MM.1S (cell line): ENCODE data around the gene TMEM109.

Experiments used
- EZH2 ChIP-seq: fragments of 300-600 bp; sonication (generic); optimal IDR thresholded peaks from 2 replicates; pipeline ENCODE3; 2017; ENCODE audit warnings: low read depth, mild to moderate bottlenecking, antibody characterized with exemption, low read length, mixed read lengths
- EZH2phosphoT487 ChIP-seq: fragments of 300-600 bp; sonication (generic); IDR thresholded peaks from 2 replicates; pipeline ENCODE4 v1.6.1; 2018; ENCODE audit warnings: antibody characterized with exemption, low read length
- TF ChIP-seq, protein P1 (sequence below): fragments of 300-600 bp; sonication (generic); IDR thresholded peaks from 2 replicates; pipeline ENCODE4 v1.5.1; 2016; ENCODE audit warnings: antibody characterized with exemption, low read length, mixed read lengths

DNA sequence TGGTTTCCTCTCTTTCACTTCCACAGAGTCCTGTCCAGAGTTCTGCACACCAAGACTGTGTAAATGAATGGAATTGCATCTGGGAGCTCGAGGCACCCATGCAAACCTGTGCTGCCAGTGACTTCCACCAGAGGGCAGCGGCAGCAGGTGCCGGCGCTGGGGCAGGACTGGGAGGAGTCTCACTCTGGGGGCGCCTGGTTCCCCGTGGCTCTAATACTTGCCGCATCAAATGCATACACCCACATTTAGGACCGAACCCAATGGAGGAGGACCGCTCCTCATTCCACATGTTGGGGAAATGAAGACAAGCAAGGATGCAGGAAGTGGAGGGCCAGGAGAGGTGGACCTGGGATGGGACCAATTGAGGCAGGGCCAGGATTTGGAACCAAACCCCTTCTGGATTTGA lies 56.4 kb downstream of the TMEM109 start:
- TF ChIP-seq, protein P1, sequence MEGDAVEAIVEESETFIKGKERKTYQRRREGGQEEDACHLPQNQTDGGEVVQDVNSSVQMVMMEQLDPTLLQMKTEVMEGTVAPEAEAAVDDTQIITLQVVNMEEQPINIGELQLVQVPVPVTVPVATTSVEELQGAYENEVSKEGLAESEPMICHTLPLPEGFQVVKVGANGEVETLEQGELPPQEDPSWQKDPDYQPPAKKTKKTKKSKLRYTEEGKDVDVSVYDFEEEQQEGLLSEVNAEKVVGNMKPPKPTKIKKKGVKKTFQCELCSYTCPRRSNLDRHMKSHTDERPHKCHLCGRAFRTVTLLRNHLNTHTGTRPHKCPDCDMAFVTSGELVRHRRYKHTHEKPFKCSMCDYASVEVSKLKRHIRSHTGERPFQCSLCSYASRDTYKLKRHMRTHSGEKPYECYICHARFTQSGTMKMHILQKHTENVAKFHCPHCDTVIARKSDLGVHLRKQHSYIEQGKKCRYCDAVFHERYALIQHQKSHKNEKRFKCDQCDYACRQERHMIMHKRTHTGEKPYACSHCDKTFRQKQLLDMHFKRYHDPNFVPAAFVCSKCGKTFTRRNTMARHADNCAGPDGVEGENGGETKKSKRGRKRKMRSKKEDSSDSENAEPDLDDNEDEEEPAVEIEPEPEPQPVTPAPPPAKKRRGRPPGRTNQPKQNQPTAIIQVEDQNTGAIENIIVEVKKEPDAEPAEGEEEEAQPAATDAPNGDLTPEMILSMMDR = peak; percentile 98
- TF ChIP-seq EZH2phosphoT487 (no peak), EZH2 (no peak)
